Osteocyte (in vitro differentiated cells): ENCODE measurements around the gene CLIC6. TPM values are rescaled to one million over a fixed set of nuclear protein-coding genes. Genes with fewer than 3 reads are reported as not detected.

Experiments used
- DNase-seq: peaks from one replicate; pipeline ENCODE4 v3.0.0; 2021; ENCODE audit warnings: mixed read lengths; ENCODE audit not compliant: unreplicated experiment; ENCODE audit errors: extremely low spot score
- H3K27ac Mint-ChIP-seq: one replicate; pipeline ENCODE4 v1.8.0; 2021; ENCODE audit warnings: mild to moderate bottlenecking, mixed read lengths; ENCODE audit not compliant: unreplicated experiment
- H3K27me3 Mint-ChIP-seq: one replicate; pipeline ENCODE4 v1.8.0; 2021; ENCODE audit warnings: mixed read lengths; ENCODE audit not compliant: unreplicated experiment
- H3K36me3 Mint-ChIP-seq: one replicate; pipeline ENCODE4 v1.8.0; 2021; ENCODE audit warnings: mixed read lengths; ENCODE audit not compliant: unreplicated experiment
- H3K4me1 Mint-ChIP-seq: one replicate; pipeline ENCODE4 v1.8.0; 2021; ENCODE audit warnings: mixed read lengths; ENCODE audit not compliant: unreplicated experiment
- H3K4me3 Mint-ChIP-seq: one replicate; pipeline ENCODE4 v1.8.0; 2021; ENCODE audit warnings: mild to moderate bottlenecking, moderate library complexity, mixed read lengths; ENCODE audit not compliant: unreplicated experiment
- H3K9me3 Mint-ChIP-seq: one replicate; pipeline ENCODE4 v1.8.0; 2021; ENCODE audit warnings: mixed read lengths; ENCODE audit not compliant: unreplicated experiment
- CTCF ChIP-seq: fragments of 200-600 bp; sonication (generic); IDR thresholded peaks from 2 replicates; pipeline ENCODE4 v1.5.0; 2021; ENCODE audit warnings: antibody characterized with exemption, mild to moderate bottlenecking, moderate library complexity
- total RNA-seq: library from RNA; stranded (reverse); gene quantifications from 2 replicates; pipeline ENCODE4 v1.2.1, GENCODE V29; 2021

The CLIC6 gene
- total RNA-seq, 1 donor from 2014 or later = 0.40 TPM

- peak; percentile 25 for DNase-seq
- H3K9me3 Mint-ChIP-seq = peaks cover 9% of the 10 kb centered on the region
- H3K27me3 Mint-ChIP-seq = no peaks in the 10 kb centered on the region
- TF ChIP-seq CTCF = no peak
- H3K36me3 Mint-ChIP-seq = no peaks in the 10 kb centered on the region
- H3K4me3 Mint-ChIP-seq = no peak overlapping the region
- H3K27ac Mint-ChIP-seq = no peak overlapping the region
- no peaks in the 10 kb centered on the region for H3K4me1 Mint-ChIP-seq
Measured at GRCh38 chr21:34762786-34763185, 94.0 kb downstream of the CLIC6 start.

DNA sequence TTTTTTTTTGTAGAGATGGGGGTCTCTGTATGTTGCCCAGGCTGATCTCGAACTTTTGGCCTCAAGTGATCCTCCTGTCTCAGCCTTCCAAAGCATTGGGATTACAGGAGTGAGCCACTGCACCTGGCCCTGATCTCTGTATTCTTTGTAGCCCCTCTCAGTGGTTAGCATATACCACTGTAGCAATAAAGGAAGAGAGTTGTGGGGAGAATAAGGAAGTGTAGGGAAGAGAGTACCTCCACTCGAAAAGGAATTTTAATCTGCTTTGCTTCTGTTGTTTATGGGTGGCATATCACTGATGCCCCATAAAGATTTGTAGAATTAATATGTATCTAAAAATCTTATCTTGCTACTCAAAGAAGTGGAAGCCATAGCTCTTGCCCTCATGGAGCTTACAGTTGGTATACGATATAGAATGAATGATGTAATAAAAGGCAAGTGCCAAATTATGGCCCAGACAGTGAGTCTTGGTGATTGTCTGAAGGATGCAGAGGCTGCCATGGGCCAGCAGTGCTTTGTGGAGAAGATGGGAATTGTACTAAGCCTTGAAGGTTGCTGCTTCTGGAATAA, 96.0 kb downstream of the CLIC6 start:
- Mint-ChIP-seq H3K4me3 (no peak overlapping the region), H3K27me3 (no peaks in the 10 kb centered on the region), H3K36me3 (no peaks in the 10 kb centered on the region), H3K9me3 (peaks cover 9% of the 10 kb centered on the region), H3K27ac (no peak overlapping the region), H3K4me1 (no peaks in the 10 kb centered on the region)
- DNase-seq = no peak
- TF ChIP-seq CTCF = no peak

DNA sequence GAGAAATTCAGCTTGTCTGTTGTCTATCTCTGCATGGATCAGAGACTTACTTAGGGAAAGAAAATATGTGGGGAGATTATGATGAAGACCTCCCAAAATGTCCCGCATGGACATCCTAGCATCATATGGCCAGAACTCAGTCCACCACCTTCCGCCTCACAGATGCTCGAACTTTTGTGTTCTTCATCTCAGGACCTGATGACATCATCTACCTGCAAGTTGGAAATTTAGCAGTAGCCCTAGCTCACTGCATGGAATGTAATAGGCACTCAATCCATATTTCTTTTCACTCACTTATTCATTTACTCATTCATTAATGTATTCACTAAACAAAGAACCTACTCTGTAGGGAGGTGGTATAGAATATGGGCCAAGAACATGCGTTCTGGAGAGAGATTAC, 96.8 kb downstream of the CLIC6 start:
- TF ChIP-seq CTCF = no peak
- Mint-ChIP-seq H3K27me3 (no peaks in the 10 kb centered on the region), H3K36me3 (no peaks in the 10 kb centered on the region), H3K4me1 (no peaks in the 10 kb centered on the region), H3K27ac (no peak overlapping the region), H3K9me3 (peaks cover 9% of the 10 kb centered on the region), H3K4me3 (no peak overlapping the region)
- no peak for DNase-seq

DNA sequence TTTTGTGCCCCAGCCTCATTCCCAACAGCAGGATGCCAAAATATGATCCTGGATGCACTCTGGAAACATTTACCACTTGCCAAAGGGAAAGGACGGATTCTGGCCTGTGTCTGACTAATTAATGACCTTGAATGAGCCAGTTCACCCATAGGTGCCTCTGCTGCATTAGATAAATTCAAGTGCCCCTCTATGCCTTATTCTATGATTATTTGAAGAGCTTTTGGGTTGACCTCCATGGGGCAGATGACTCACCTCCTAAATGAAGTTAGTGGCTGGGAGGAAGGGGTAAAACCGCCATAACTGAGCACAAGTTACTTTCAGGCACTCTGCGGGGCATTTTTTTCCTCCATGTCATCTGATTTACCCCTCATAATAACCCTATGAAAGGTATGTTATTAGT, 98.1 kb downstream of the CLIC6 start:
- peaks cover 3% of the 10 kb centered on the region for H3K4me1 Mint-ChIP-seq
- H3K4me3 Mint-ChIP-seq = no peak overlapping the region
- TF ChIP-seq CTCF = no peak
- no peaks in the 10 kb centered on the region for H3K27me3 Mint-ChIP-seq
- no peaks in the 10 kb centered on the region for H3K36me3 Mint-ChIP-seq
- H3K9me3 Mint-ChIP-seq = peaks cover 9% of the 10 kb centered on the region
- H3K27ac Mint-ChIP-seq = no peak overlapping the region
- no peak for DNase-seq

Other genes with a start within 250 kb of the CLIC6 start
- not detected in 2 replicates for gene SMIM34, start 245.0 kb upstream of the CLIC6 start, total RNA-seq
- 0.44 and 0.59 TPM in 2 replicates for gene KCNE1, start 156.8 kb upstream of the CLIC6 start, total RNA-seq
- gene RCAN1, start 53.9 kb upstream of the CLIC6 start, total RNA-seq = 61.5 and 68.5 TPM in 2 replicates